Stimulated activated CD4-positive, alpha-beta T cell treated with anti-CD3 and anti-CD28 coated beads, Interleukin-1b, Interleukin-23, amount 100 ng/mL, for 24 hours (primary cell): Measurements from ENCODE around the gene ZNF681.
"Not testable (repeated sequence)": the region's sequence is repeated elsewhere in the genome, so short reads cannot be mapped to it uniquely, and the experiment has no call there.

Source experiments
- DNase-seq, 4 experiments: peaks; one replicate each; pipeline ENCODE4 v3.0.0-alpha.2; 2020; ENCODE audit warnings: low read depth in 4 of 4, low spot score in 1 of 4

ZNF681 gene

DNA sequence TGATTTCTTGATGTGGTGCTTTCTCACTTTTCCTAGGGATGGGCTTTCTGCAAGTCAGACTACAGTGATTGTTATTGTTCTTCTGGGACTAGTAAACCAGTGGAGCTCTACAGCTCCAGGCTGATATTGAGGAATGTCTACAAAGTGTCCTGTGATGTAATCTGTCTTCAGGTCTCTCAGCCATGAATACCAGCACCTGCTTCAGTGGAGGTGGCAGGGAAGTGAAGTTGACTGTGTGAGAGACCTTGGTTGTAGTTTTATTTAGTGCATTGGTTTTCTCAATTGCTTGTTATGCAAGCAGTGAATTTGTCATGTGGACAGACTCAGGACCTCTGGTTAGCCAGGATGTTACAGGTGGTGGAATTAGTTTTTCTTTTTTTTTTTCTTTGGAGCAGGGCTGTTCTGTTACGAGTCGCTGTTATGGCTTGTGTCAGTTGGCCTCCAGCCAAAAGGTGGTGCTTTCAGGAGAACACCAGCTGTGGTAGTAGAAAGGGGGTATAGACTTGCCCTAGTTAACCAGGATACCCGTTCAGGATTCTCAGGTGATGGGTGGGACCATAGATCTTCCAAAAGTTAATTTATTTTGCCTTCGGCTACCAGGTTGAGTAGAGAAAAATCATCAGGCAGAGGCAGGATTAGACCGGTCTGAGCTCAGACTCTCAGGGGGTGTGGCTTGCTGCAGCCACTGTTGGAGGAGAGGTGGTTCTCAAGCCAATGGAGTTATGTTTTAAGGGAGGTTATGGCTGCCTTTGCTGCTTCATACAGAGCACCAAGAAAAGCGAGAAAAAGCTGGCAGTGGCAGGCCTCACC is 59.8 kb downstream of the ZNF681 start:
- DNase-seq = no peak

DNA sequence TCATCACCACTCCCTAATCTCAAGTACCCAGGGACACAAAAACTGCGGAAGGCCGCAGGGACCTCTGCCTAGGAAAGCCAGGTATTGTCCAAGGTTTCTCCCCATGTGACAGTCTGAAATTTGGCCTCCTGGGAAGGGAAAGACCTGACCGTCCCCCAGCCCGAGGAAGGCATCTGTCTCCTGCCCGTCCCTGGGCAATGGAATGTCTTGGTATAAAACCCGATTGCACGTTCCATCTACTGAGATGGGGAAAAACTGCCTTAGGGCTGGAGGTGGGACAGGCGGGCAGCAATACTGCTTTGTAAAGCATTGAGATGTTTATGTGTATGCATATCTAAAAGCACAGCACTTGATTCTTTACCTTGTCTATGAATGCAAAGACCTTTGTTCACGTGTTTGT is 65.8 kb downstream of the ZNF681 start:
- not testable (repeated sequence) for DNase-seq
